ENCODE data around the gene PAK5.

GRCh38 chr20:9498322-9498721 is 340.6 kb downstream of the PAK5 start:
- TF ChIP-seq GATA2 (IDR thresholded peaks at IDR 0.05; ENCODE audit: low read depth, low read length), result no peak
- TF ChIP-seq GATA3 (IDR thresholded peaks at IDR 0.05; ENCODE audit: low read depth, low read length), result no peak

Measured in SH-SY5Y (cell line).